Measurements from ENCODE around the gene MMD. TPM values are rescaled to one million over a fixed set of nuclear protein-coding genes. Genes with fewer than 3 reads are reported as not detected.

The MMD gene
- total RNA-seq, 1 donor from 2014 or later = 16.7 TPM

GRCh38 chr17:55416470-55417052 lies 5.1 kb downstream of the MMD start:
- H3K27me3 ChIP-seq = no peaks in the 10 kb centered on the region
- no peak for DNase-seq (ENCODE audit: extremely low spot score in 2 of 2)
- no peak overlapping the region for H3K27ac ChIP-seq
- H3K36me3 ChIP-seq = no peaks in the 10 kb centered on the region
- no peak overlapping the region for H3K4me3 ChIP-seq
- intact Hi-C loops (cut with DNase I) = no loop called here
- TF ChIP-seq POLR2A (IDR thresholded peaks at IDR 0.05) = no peak
- TF ChIP-seq, protein P1, sequence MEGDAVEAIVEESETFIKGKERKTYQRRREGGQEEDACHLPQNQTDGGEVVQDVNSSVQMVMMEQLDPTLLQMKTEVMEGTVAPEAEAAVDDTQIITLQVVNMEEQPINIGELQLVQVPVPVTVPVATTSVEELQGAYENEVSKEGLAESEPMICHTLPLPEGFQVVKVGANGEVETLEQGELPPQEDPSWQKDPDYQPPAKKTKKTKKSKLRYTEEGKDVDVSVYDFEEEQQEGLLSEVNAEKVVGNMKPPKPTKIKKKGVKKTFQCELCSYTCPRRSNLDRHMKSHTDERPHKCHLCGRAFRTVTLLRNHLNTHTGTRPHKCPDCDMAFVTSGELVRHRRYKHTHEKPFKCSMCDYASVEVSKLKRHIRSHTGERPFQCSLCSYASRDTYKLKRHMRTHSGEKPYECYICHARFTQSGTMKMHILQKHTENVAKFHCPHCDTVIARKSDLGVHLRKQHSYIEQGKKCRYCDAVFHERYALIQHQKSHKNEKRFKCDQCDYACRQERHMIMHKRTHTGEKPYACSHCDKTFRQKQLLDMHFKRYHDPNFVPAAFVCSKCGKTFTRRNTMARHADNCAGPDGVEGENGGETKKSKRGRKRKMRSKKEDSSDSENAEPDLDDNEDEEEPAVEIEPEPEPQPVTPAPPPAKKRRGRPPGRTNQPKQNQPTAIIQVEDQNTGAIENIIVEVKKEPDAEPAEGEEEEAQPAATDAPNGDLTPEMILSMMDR (IDR thresholded peaks at IDR 0.05) = no peak
- TF ChIP-seq POLR2AphosphoS5 (IDR thresholded peaks at IDR 0.05; ENCODE audit: insufficient read depth in 1 of 2, low read depth in 1 of 2) = no peak
- H3K9me3 ChIP-seq = no peaks in the 10 kb centered on the region
- peaks cover 12% of the 10 kb centered on the region for H3K4me1 ChIP-seq

- Histone ChIP-seq H3K9me3 (no peaks in the 10 kb centered on the region), H3K36me3 (peaks cover 0 to 4% of the 10 kb centered on the region in 2 donors), H3K27ac (no peak overlapping the region), H3K4me3 (no peak overlapping the region), H3K27me3 (no peaks in the 10 kb centered on the region), H3K4me1 (peaks cover 10% of the 10 kb centered on the region)
- intact Hi-C loops (cut with DNase I) = no loop called here
- DNase-seq (ENCODE audit: extremely low spot score in 2 of 2) = no peak
- TF ChIP-seq, protein P1 (IDR thresholded peaks at IDR 0.05) = no peak
- TF ChIP-seq POLR2A (IDR thresholded peaks at IDR 0.05) (no peak), POLR2AphosphoS5 (IDR thresholded peaks at IDR 0.05; ENCODE audit: insufficient read depth in 1 of 2, low read depth in 1 of 2) (no peak)
Observed at GRCh38 chr17:55416000-55416399, 5.6 kb downstream of the MMD start.

- peaks cover 0 to 13% of the 10 kb centered on the region in 2 donors for H3K36me3 ChIP-seq
- H3K9me3 ChIP-seq = no peaks in the 10 kb centered on the region
- intact Hi-C loops (cut with DNase I) = no loop called here
- TF ChIP-seq POLR2A (IDR thresholded peaks at IDR 0.05) (no peak), POLR2AphosphoS5 (IDR thresholded peaks at IDR 0.05; ENCODE audit: insufficient read depth in 1 of 2, low read depth in 1 of 2) (no peak)
- TF ChIP-seq, protein P1 (IDR thresholded peaks at IDR 0.05) = no peak
- no peaks in the 10 kb centered on the region for H3K4me1 ChIP-seq
- no peak overlapping the region for H3K27ac ChIP-seq
- no peaks in the 10 kb centered on the region for H3K27me3 ChIP-seq
- no peak for DNase-seq (ENCODE audit: extremely low spot score in 2 of 2)
- H3K4me3 ChIP-seq = no peak overlapping the region
Observed at GRCh38 chr17:55414983-55415382, 6.7 kb downstream of the MMD start.

DNA sequence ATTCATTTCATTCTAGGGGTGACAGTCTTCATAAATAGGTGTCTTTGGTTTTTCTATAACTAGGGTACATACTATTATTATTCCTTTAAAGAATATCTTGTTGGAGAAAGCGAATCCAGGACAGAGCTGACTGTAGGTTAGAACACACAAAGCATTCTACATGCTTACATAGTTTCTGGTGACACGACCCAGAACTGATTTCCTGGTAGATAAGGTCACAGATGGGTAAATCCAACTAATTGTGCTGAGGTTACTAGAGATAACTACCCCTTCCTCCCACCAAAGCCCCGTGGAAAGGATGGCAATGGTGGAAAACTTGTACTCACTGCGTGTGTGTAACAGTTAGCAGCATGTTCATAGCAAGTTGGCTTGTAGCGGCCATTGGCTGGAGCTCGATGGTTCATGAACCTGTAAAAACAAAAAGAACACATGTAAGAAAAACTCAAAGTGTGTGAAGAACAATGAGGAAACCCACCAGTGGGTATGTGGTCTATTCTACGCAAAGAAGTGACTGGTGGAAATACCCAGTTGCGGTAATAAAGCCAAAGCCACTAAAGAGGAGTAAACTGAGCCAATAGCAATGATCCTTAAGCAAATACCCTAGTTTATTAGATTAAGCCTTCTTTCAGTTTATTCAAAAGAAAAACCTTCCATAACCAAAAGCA lies 7.7 kb downstream of the MMD start:
- Histone ChIP-seq H3K9me3 (no peaks in the 10 kb centered on the region), H3K27ac (no peak overlapping the region), H3K4me1 (no peaks in the 10 kb centered on the region), H3K27me3 (no peaks in the 10 kb centered on the region), H3K36me3 (peaks cover 0 to 23% of the 10 kb centered on the region in 2 donors), H3K4me3 (no peak overlapping the region)
- no peak for DNase-seq (ENCODE audit: extremely low spot score in 2 of 2)
- TF ChIP-seq POLR2A (IDR thresholded peaks at IDR 0.05) = no peak
- TF ChIP-seq, protein P1 (IDR thresholded peaks at IDR 0.05) = no peak
- no peak for TF ChIP-seq POLR2AphosphoS5 (IDR thresholded peaks at IDR 0.05; ENCODE audit: insufficient read depth in 1 of 2, low read depth in 1 of 2)
- intact Hi-C loops (cut with DNase I) = no loop called here

- no peak overlapping the region for H3K4me3 ChIP-seq
- intact Hi-C loops (cut with DNase I) = no loop called here
- no peak for TF ChIP-seq POLR2AphosphoS5 (IDR thresholded peaks at IDR 0.05; ENCODE audit: insufficient read depth in 1 of 2, low read depth in 1 of 2)
- TF ChIP-seq, protein P1 (IDR thresholded peaks at IDR 0.05) = no peak
- TF ChIP-seq POLR2A (IDR thresholded peaks at IDR 0.05) = no peak
- no peak overlapping the region for H3K27ac ChIP-seq
- no peaks in the 10 kb centered on the region for H3K27me3 ChIP-seq
- peaks cover 0 to 48% of the 10 kb centered on the region in 2 donors for H3K36me3 ChIP-seq
- no peaks in the 10 kb centered on the region for H3K9me3 ChIP-seq
- no peaks in the 10 kb centered on the region for H3K4me1 ChIP-seq
- no peak for DNase-seq (ENCODE audit: extremely low spot score in 2 of 2)
Observed at GRCh38 chr17:55411463-55411855, 10.2 kb downstream of the MMD start.

All from vagina (tissue), 2 donors.